Stomach (tissue), 9 donors: Measurements from ENCODE around the gene C15orf62. TPM values are rescaled to one million over a fixed set of nuclear protein-coding genes. Genes with fewer than 3 reads are reported as not detected.

Experiments used
- DNase-seq, 2 donors: peaks; one replicate each; pipeline versions ENCODE4 v3.0.0 to v3.0.0-alpha.2; 2013 to 2019
- H3K27ac ChIP-seq, 5 donors: fragments of 200-600 bp in 4 of 5; sonication (generic) in 4 of 5; one replicate each; pipeline ENCODE4 v1.5.1; 2013 to 2019; ENCODE audit warnings: mild to moderate bottlenecking in 1 of 5, moderate library complexity in 1 of 5
- H3K27me3 ChIP-seq, 3 donors: fragments of 200-600 bp; sonication (generic); one replicate each; pipeline ENCODE4 v1.5.1; 2017 to 2019; ENCODE audit warnings: mixed run types in 1 of 3
- H3K36me3 ChIP-seq, 4 donors: fragments of 200-600 bp; sonication (generic); 1 replicate in 3 of 4; 2 replicates in 1 of 4; pipeline ENCODE4 v1.5.1; 2016 to 2019
- H3K4me1 ChIP-seq, 4 donors: fragments of 200-600 bp; sonication (generic); one replicate each; pipeline ENCODE4 v1.5.1; 2016 to 2019
- H3K4me3 ChIP-seq, 4 donors: fragments of 200-600 bp; sonication (generic) in 3 of 4; one replicate each; pipeline ENCODE4 v1.5.1; 2016 to 2019; ENCODE audit warnings: mild to moderate bottlenecking in 1 of 4
- H3K9me3 ChIP-seq, 4 donors: fragments of 200-600 bp; sonication (generic); one replicate each; pipeline ENCODE4 v1.5.1; 2016 to 2019
- CTCF ChIP-seq, 7 experiments: fragments of 450-650 bp in 4 of 7; fragments of 200-600 bp in 3 of 7; sonication (generic) in 3 of 7; IDR thresholded peaks; one replicate each; pipeline ENCODE4 v1.5.1; 2016 to 2019; ENCODE audit warnings: antibody characterized with exemption in 7 of 7, control low read depth in 2 of 7, mild to moderate bottlenecking in 1 of 7
- EP300 ChIP-seq: sonication (generic); formaldehyde crosslinking; IDR thresholded peaks from one replicate; pipeline ENCODE4 v1.6.1; 2017; ENCODE audit warnings: antibody characterized with exemption
- POLR2A ChIP-seq, 4 donors: fragments of 450-650 bp; IDR thresholded peaks; one replicate each; pipeline ENCODE4 v1.6.1; 2016; ENCODE audit warnings: antibody characterized with exemption in 4 of 4, control low read depth in 2 of 4, mild to moderate bottlenecking in 1 of 4, moderate library complexity in 1 of 4
- POLR2AphosphoS5 ChIP-seq, 3 donors: sonication (generic); formaldehyde crosslinking; IDR thresholded peaks; one replicate each; pipeline ENCODE4 v1.6.1; 2016; ENCODE audit warnings: antibody characterized with exemption in 3 of 3
- WGBS, 5 donors: extraction: QIAGEN DNeasy Blood & Tissue Kit in 3 of 5; methylation state at CpG; one replicate each; pipeline versions ENCODE4 v1.1.5 to v1.1.7; 2013 to 2018; 5-methylcytosine and 5-hydroxymethylcytosine counted together
- intact Hi-C: fragments of 100-400 bp; cut with DNase I; formaldehyde crosslinking; loops from one replicate; pipeline ENCODE4 v1.15.1; 2023; ENCODE audit warnings: low total_unique reads
- polyA plus RNA-seq, 3 donors: library from polyadenylated mRNA; stranded (reverse); fragments of 200-250 nt; gene quantifications; one replicate each; pipeline ENCODE4 v1.2.3, GENCODE V29; 2013
- total RNA-seq, 5 donors: library from RNA; depleted of rRNA; stranded (reverse); fragments of >200 nt; gene quantifications; one replicate each; pipeline versions ENCODE4 v1.1.0 to v1.2.3, GENCODE V29; 2014 to 2016
- donor health status: healthy with polysubstance abuse.
- donor health status: Bipolar disorder and iron deficiency.
- donor health status: healthy.

Gene C15orf62
- total and polyA plus RNA-seq, 8 donors = 0.25 to 39.3 (median 2.4) TPM; not detected in 4

DNA sequence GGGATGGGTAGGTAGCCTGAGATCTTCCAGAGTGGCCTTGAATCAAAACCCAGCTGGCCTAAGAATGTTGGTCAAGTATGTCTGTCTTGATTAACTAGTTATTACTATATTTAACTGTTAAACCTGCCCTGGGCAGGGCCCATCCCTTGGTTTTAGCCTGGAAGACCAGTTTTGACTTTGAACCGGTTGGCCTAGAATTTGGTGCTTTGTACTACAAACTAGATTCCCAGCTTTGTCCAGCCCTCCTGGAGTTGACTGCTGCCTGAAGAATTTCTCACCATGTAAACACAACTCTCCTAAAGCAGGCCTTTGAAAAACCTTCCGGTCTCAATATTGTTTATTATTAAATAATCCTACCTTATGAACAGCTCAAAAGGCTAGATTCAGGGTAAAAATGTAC, 16.0 kb downstream of the C15orf62 start:
- peak in 1 of 2 donors; percentile 67 for DNase-seq
- intact Hi-C loops = no loop called here
- Histone ChIP-seq H3K4me1 (peaks cover 31 to 67% (median 59%) of the 10 kb centered on the region in 4 donors), H3K36me3 (peaks cover 0 to 6% (median 2%) of the 10 kb centered on the region in 4 donors), H3K9me3 (no peaks in the 10 kb centered on the region), H3K27ac (peak overlapping the region; percentile 40 to 92 (median 78)), H3K4me3 (no peak overlapping the region), H3K27me3 (no peaks in the 10 kb centered on the region)
- 20 to 49% (median 32%) methylated on average over 2 of the region's 2 CpGs for WGBS, 5 donors
- TF ChIP-seq EP300 (no peak), POLR2A (IDR thresholded peaks at IDR 0.05) (no peak), CTCF (IDR thresholded peaks at IDR 0.05) (no peak), POLR2AphosphoS5 (IDR thresholded peaks at IDR 0.05) (no peak)

DNA sequence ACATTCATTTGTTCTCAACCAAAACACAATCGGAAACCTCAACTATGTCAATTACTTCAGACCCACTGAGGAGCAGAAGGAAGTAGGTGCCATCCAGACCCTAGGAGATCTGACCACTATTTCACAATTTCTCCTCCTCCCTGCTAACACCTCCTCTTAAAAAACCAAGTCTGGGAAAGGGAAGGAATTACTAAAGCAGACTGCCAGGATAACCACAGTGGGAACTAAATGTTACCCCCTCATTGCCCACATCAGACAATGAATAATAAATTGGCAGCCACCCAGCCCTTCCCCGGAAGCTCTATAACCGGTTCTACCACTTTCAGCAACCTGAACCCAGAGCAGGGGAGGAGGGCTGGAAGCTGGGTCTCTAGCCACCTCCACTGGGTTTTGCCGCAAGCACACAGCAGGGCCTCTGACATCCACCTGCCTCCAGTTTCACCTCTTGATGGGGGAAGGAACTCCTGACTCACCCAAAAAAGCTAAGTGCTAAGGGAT, 17.6 kb downstream of the C15orf62 start:
- intact Hi-C loops = no loop called here
- TF ChIP-seq POLR2A (IDR thresholded peaks at IDR 0.05) (no peak), EP300 (no peak), CTCF (IDR thresholded peaks at IDR 0.05) (no peak), POLR2AphosphoS5 (IDR thresholded peaks at IDR 0.05) (peak in 2 of 3 donors; percentile 57)
- Histone ChIP-seq H3K9me3 (no peaks in the 10 kb centered on the region), H3K27ac (peak overlapping the region; percentile 71 to 92 (median 81)), H3K36me3 (peaks cover 0 to 20% (median 13%) of the 10 kb centered on the region in 4 donors), H3K4me3 (no peak overlapping the region), H3K4me1 (peaks cover 31 to 72% (median 61%) of the 10 kb centered on the region in 4 donors), H3K27me3 (no peaks in the 10 kb centered on the region)
- WGBS, 5 donors = 7 to 18% (median 16%) methylated on average over 4 of the region's 4 CpGs
- peak; percentile 88 to 90 for DNase-seq

- no peaks in the 10 kb centered on the region for H3K9me3 ChIP-seq
- WGBS, 5 donors = 49 to 55% (median 53%) methylated on average over 6 of the region's 6 CpGs
- peaks cover 31 to 72% (median 57%) of the 10 kb centered on the region in 4 donors for H3K4me1 ChIP-seq
- no peak overlapping the region for H3K4me3 ChIP-seq
- intact Hi-C loops = no loop called here
- TF ChIP-seq EP300 (no peak), POLR2AphosphoS5 (IDR thresholded peaks at IDR 0.05) (no peak), POLR2A (IDR thresholded peaks at IDR 0.05) (no peak), CTCF (IDR thresholded peaks at IDR 0.05) (no peak)
- H3K27me3 ChIP-seq = no peaks in the 10 kb centered on the region
- peaks cover 0 to 23% (median 14%) of the 10 kb centered on the region in 4 donors for H3K36me3 ChIP-seq
- no peak for DNase-seq
- H3K27ac ChIP-seq = peak overlapping the region; percentile 71 to 92 (median 81)
Measured at GRCh38 chr15:40787991-40788390, 18.2 kb downstream of the C15orf62 start.

- intact Hi-C loops = no loop called here
- Histone ChIP-seq H3K27ac (peak overlapping the region; percentile 37 to 92 (median 78)), H3K9me3 (no peaks in the 10 kb centered on the region), H3K4me1 (peaks cover 31 to 83% (median 63%) of the 10 kb centered on the region in 4 donors), H3K27me3 (no peaks in the 10 kb centered on the region), H3K36me3 (peaks cover 0 to 23% (median 14%) of the 10 kb centered on the region in 4 donors), H3K4me3 (no peak overlapping the region)
- no peak for DNase-seq
- no peak for TF ChIP-seq POLR2A (IDR thresholded peaks at IDR 0.05)
- WGBS, 5 donors = 81 to 88% (median 86%) methylated on average over 5 of the region's 5 CpGs
Measured at GRCh38 chr15:40789119-40789518, 19.3 kb downstream of the C15orf62 start.

DNA sequence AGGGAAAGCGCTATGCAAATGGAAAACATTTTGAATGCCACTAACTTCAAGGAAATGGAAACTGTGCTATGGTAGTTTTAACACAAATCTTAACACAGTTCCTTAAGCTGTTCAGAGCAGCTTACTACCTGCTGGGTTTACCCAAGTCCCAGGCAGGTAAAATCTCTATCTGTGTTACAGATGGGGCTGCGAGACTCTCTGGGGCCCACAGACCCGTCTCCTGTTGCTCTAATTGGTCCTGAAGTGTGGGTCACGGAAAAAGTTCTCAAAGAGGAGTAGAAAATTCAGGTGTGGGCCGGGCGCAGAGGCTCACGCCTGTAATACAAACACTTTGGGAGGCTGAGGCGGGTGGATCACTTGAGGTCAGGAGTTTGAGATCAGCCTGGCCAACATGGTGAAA, 20.2 kb downstream of the C15orf62 start:
- 68 to 81% (median 79%) methylated on average over 8 of the region's 8 CpGs for WGBS, 5 donors
- peaks cover 0 to 23% (median 12%) of the 10 kb centered on the region in 4 donors for H3K36me3 ChIP-seq
- H3K9me3 ChIP-seq = no peaks in the 10 kb centered on the region
- no peak for DNase-seq
- peaks cover 31 to 87% (median 66%) of the 10 kb centered on the region in 4 donors for H3K4me1 ChIP-seq
- no peaks in the 10 kb centered on the region for H3K27me3 ChIP-seq
- TF ChIP-seq POLR2A (IDR thresholded peaks at IDR 0.05) (no peak), CTCF (IDR thresholded peaks at IDR 0.05) (no peak), POLR2AphosphoS5 (IDR thresholded peaks at IDR 0.05) (no peak), EP300 (no peak)
- intact Hi-C loops = no loop called here
- no peak overlapping the region for H3K4me3 ChIP-seq
- H3K27ac ChIP-seq = peak overlapping the region; percentile 12 to 92 (median 50)
